Measurements from ENCODE around the gene TMEM18.

The TMEM18 gene

DNA sequence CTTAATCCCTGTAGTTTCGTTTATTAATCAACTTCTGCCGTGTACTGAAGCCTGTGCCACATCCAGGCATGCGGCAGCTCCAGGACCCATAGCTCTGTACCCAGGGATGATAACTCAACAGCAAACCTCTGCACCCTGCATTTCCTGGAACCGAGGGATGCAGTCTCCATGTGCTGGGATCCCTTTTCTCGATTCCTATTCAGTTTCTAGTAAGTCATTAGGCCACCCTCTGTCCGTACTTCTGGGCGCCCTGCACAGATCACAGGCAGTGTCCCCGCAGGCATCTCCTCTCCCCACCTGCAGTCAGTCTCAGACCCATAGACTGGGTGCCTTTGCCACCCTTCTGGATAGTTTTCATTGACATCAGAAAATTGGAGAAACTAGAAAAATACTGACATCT is 18.8 kb downstream of the TMEM18 start:
- no peaks in the 10 kb centered on the region for H3K4me1 ChIP-seq (ENCODE audit: control insufficient read depth, insufficient read depth, low read length)
- peaks cover 21% of the 10 kb centered on the region for H3K27me3 ChIP-seq (ENCODE audit: control insufficient read depth, insufficient read depth, low read length)
- no peak overlapping the region for H3K4me2 ChIP-seq (ENCODE audit: low read length)
- no peak overlapping the region for H3K4me3 ChIP-seq (ENCODE audit: low read length)
- no peak overlapping the region for H3K9ac ChIP-seq (ENCODE audit: low read depth, low read length)
- H3K36me3 ChIP-seq (ENCODE audit: insufficient read depth, low read length) = no peaks in the 10 kb centered on the region
- H3K9me3 ChIP-seq (replicated peaks; ENCODE audit: low read length) = no peaks in the 10 kb centered on the region

DNA sequence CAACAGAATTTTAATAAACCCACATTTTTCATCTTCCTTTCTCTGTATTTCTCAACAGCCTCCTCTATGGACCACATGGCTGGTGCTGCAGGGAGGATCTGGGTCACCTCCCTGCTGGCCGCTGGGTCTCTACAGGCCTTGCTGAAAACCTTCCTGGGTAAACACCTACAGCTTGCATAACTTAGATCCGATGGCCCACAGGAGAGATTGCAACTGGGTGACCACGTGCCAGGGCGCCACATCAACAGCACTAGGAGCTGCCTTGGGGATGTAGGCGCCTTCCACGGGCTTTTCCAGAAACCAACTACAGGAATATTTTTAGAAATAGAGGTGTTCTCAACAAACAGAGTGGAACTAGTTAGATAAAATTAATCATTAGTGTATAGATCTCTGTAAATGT is 19.4 kb downstream of the TMEM18 start:
- peaks cover 21% of the 10 kb centered on the region for H3K27me3 ChIP-seq (ENCODE audit: control insufficient read depth, insufficient read depth, low read length)
- no peaks in the 10 kb centered on the region for H3K4me1 ChIP-seq (ENCODE audit: control insufficient read depth, insufficient read depth, low read length)
- H3K36me3 ChIP-seq (ENCODE audit: insufficient read depth, low read length) = no peaks in the 10 kb centered on the region
- no peak overlapping the region for H3K4me2 ChIP-seq (ENCODE audit: low read length)
- no peak overlapping the region for H3K9ac ChIP-seq (ENCODE audit: low read depth, low read length)
- no peaks in the 10 kb centered on the region for H3K9me3 ChIP-seq (replicated peaks; ENCODE audit: low read length)
- H3K4me3 ChIP-seq (ENCODE audit: low read length) = no peak overlapping the region

DNA sequence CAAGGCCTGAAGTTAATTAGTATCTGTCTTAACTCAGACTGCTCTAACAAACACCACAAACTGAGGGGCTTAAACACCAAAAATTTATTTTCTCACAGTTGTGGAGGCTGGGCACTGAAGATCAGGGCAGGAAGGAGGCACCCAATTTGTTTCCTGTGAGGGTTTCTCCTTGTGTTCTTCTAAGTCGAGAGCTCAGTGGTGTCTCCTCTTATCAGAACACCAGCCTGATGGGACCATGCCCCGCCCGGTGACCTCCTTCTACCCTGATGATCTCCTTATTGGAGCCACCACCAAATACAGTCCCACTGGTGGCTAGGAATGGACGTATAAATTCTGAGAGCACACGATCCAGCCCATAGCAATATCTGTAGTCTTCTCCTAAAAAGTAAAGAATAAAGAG is 20.5 kb downstream of the TMEM18 start:
- H3K9me3 ChIP-seq (replicated peaks; ENCODE audit: low read length) = no peaks in the 10 kb centered on the region
- no peak overlapping the region for H3K4me2 ChIP-seq (ENCODE audit: low read length)
- no peak overlapping the region for H3K4me3 ChIP-seq (ENCODE audit: low read length)
- H3K36me3 ChIP-seq (ENCODE audit: insufficient read depth, low read length) = no peaks in the 10 kb centered on the region
- H3K27me3 ChIP-seq (ENCODE audit: control insufficient read depth, insufficient read depth, low read length) = peaks cover 21% of the 10 kb centered on the region
- H3K9ac ChIP-seq (ENCODE audit: low read depth, low read length) = no peak overlapping the region
- H3K4me1 ChIP-seq (ENCODE audit: control insufficient read depth, insufficient read depth, low read length) = no peaks in the 10 kb centered on the region

DNA sequence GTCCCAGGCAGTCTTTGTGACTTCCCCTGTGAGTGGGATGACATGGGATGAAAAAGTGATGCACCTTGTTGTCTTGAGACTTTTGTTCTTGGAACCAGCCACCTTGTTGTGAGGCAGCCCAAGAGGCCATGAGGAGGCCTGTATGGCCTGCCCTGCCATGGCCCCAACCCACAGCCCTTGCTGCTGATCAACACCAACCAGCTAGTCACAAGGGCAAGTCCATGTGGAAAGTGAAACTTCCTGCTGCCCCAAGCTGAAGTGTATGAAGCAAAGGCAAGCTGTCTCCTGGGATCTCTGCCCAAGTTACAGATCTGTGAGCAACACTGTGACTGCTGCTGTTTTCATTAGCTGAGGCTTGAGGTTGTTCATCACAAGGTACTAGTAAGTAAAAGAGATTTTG is 21.6 kb downstream of the TMEM18 start:
- H3K4me1 ChIP-seq (ENCODE audit: control insufficient read depth, insufficient read depth, low read length) = no peaks in the 10 kb centered on the region
- H3K4me2 ChIP-seq (ENCODE audit: low read length) = no peak overlapping the region

GRCh38 chr2:654896-655295 is 22.3 kb downstream of the TMEM18 start:
- H3K4me1 ChIP-seq (ENCODE audit: control insufficient read depth, insufficient read depth, low read length) = no peaks in the 10 kb centered on the region
- H3K4me3 ChIP-seq (ENCODE audit: low read length) = no peak overlapping the region
- H3K9me3 ChIP-seq (replicated peaks; ENCODE audit: low read length) = no peaks in the 10 kb centered on the region
- no peak overlapping the region for H3K9ac ChIP-seq (ENCODE audit: low read depth, low read length)
- no peak overlapping the region for H3K4me2 ChIP-seq (ENCODE audit: low read length)
- peaks cover 9% of the 10 kb centered on the region for H3K27me3 ChIP-seq (ENCODE audit: control insufficient read depth, insufficient read depth, low read length)
- no peaks in the 10 kb centered on the region for H3K36me3 ChIP-seq (ENCODE audit: insufficient read depth, low read length)

More for the DNA sequence above, 21.6 kb downstream of the TMEM18 start:
- Histone ChIP-seq H3K9me3 (replicated peaks; ENCODE audit: low read length) (no peaks in the 10 kb centered on the region), H3K4me3 (ENCODE audit: low read length) (no peak overlapping the region), H3K36me3 (ENCODE audit: insufficient read depth, low read length) (no peaks in the 10 kb centered on the region), H3K27me3 (ENCODE audit: control insufficient read depth, insufficient read depth, low read length) (peaks cover 16% of the 10 kb centered on the region), H3K9ac (ENCODE audit: low read depth, low read length) (no peak overlapping the region)

DNA sequence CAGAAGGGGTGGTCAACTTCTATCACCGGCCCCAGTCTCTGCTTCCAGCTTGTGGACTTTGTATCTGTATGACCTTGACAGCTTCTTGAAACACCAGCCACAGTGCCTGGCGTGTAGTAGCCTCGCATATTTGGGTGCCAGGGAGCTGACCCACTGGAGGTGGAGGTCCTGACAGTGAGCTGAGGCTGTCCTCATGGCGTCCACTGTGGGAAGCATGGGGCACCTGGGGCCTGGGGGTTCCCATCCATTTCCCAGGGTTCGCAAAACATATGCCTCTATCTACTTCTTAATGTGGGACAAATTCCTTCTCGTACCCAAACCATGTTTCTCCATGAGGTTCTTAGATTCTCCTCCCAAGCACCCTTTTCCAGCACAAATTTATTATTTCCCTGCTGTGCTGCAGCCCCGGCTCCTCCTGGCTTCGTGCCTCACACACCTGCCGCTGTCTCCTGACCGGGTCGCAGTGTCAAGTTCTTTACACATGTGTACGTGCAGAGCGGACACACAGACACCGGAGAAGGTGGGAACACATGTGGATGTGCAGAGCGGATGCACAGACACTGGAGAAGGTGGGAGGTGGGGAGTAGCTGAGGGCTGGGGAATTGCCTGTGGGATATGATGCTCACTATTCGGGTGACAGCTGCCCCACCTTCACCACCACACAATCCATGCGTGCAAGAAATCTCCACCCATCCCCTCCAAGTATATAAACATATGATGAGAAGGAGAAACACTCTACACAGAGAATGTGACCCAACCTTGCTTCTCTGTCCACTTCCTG is 23.4 kb downstream of the TMEM18 start:
- no peaks in the 10 kb centered on the region for H3K4me1 ChIP-seq (ENCODE audit: control insufficient read depth, insufficient read depth, low read length)
- H3K4me3 ChIP-seq (ENCODE audit: low read length) = no peak overlapping the region
- H3K9me3 ChIP-seq (replicated peaks; ENCODE audit: low read length) = no peaks in the 10 kb centered on the region
- H3K36me3 ChIP-seq (ENCODE audit: insufficient read depth, low read length) = no peaks in the 10 kb centered on the region
- H3K4me2 ChIP-seq (ENCODE audit: low read length) = no peak overlapping the region
- no peaks in the 10 kb centered on the region for H3K27me3 ChIP-seq (ENCODE audit: control insufficient read depth, insufficient read depth, low read length)
- no peak overlapping the region for H3K9ac ChIP-seq (ENCODE audit: low read depth, low read length)

- Histone ChIP-seq H3K4me1 (ENCODE audit: control insufficient read depth, insufficient read depth, low read length) (no peaks in the 10 kb centered on the region), H3K9me3 (replicated peaks; ENCODE audit: low read length) (no peaks in the 10 kb centered on the region), H3K4me2 (ENCODE audit: low read length) (no peak overlapping the region)
Observed at GRCh38 chr2:652881-653480, 24.2 kb downstream of the TMEM18 start.

DNA sequence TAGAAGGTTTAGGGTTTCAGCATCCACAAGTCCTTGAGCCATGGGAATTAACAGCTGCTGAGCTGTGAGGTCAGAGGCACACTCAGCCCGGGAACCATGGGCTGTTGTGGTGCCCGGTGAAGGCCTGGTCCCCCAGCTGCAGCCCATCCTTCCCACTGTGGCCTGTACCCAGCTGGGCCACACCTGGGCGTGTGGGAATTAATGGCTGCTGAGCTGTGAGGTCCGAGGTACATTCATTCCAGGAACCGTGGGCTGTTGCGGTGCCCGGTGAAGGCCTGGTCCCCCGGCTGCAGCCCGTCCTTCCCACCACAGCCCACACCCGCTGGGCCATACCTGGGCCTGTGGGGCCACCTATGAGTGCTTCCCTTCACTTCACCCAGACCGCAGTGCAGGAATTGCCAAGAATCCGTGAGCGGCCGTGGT is 25.2 kb downstream of the TMEM18 start:
- Histone ChIP-seq H3K27me3 (ENCODE audit: control insufficient read depth, insufficient read depth, low read length) (no peaks in the 10 kb centered on the region), H3K4me1 (ENCODE audit: control insufficient read depth, insufficient read depth, low read length) (no peaks in the 10 kb centered on the region), H3K36me3 (ENCODE audit: insufficient read depth, low read length) (no peaks in the 10 kb centered on the region), H3K4me2 (ENCODE audit: low read length) (no peak overlapping the region), H3K4me3 (ENCODE audit: low read length) (no peak overlapping the region), H3K9me3 (replicated peaks; ENCODE audit: low read length) (no peaks in the 10 kb centered on the region), H3K9ac (ENCODE audit: low read depth, low read length) (no peak overlapping the region)

More at GRCh38 chr2:652881-653480, 24.2 kb downstream of the TMEM18 start:
- no peak overlapping the region for H3K4me3 ChIP-seq (ENCODE audit: low read length)
- H3K27me3 ChIP-seq (ENCODE audit: control insufficient read depth, insufficient read depth, low read length) = no peaks in the 10 kb centered on the region
- no peaks in the 10 kb centered on the region for H3K36me3 ChIP-seq (ENCODE audit: insufficient read depth, low read length)
- H3K9ac ChIP-seq (ENCODE audit: low read depth, low read length) = no peak overlapping the region

DNA sequence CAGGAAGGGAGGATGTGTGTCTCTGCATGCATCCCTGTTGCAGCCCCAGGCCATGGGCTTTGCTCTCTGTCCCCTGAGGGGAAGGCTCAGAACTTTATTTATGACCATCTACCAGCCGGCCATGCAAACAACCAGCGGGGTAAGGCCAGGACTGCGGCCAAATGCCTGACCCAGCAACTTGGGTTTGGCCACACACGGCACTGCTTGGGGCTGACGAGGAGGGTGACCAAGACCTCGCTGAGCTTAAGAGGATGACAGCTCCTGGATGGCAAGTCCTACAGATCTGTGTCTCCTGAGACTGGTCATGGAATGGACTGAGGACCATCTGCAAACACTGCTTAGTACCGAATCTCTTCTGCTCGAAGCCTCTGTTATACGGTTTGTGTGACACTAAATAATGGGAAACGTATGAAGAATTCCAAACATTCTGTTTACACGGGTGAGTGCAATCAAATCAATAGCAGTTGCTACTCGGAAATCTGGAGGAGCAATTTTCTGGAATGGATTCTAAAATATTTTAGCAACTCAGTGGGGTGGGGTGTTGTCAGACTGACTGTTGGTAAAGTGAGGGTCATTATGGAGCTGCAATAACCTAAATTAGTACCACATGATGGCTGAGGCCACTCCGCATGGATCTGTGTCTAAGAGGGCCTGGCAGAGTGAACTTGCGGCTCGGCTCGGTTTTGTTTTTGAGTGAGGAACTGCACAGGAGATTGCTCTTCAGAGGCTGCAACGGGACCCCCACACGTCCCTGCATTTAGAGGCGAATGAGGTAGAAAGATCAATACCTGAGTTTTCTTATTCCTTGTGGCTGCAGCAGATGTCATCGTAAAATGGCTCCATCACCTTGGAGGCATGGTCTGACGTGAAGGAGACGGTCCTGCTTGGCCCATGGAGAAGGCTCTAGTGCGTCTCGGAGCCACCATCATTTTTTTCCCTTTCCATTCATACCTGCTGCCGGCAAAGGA is 26.6 kb downstream of the TMEM18 start:
- no peaks in the 10 kb centered on the region for H3K36me3 ChIP-seq (ENCODE audit: insufficient read depth, low read length)
- H3K4me2 ChIP-seq (ENCODE audit: low read length) = no peak overlapping the region
- H3K4me1 ChIP-seq (ENCODE audit: control insufficient read depth, insufficient read depth, low read length) = no peaks in the 10 kb centered on the region
- no peaks in the 10 kb centered on the region for H3K9me3 ChIP-seq (replicated peaks; ENCODE audit: low read length)
- no peak overlapping the region for H3K4me3 ChIP-seq (ENCODE audit: low read length)
- H3K27me3 ChIP-seq (ENCODE audit: control insufficient read depth, insufficient read depth, low read length) = no peaks in the 10 kb centered on the region
- no peak overlapping the region for H3K9ac ChIP-seq (ENCODE audit: low read depth, low read length)

GRCh38 chr2:649426-650342 is 27.5 kb downstream of the TMEM18 start:
- no peaks in the 10 kb centered on the region for H3K36me3 ChIP-seq (ENCODE audit: insufficient read depth, low read length)
- H3K4me2 ChIP-seq (ENCODE audit: low read length) = no peak overlapping the region
- H3K9me3 ChIP-seq (replicated peaks; ENCODE audit: low read length) = no peaks in the 10 kb centered on the region
- H3K4me1 ChIP-seq (ENCODE audit: control insufficient read depth, insufficient read depth, low read length) = no peaks in the 10 kb centered on the region
- H3K27me3 ChIP-seq (ENCODE audit: control insufficient read depth, insufficient read depth, low read length) = no peaks in the 10 kb centered on the region
- no peak overlapping the region for H3K4me3 ChIP-seq (ENCODE audit: low read length)
- no peak overlapping the region for H3K9ac ChIP-seq (ENCODE audit: low read depth, low read length)

Measured in skeletal muscle satellite cell (primary cell).